Measurements from ENCODE around the gene LRPPRC. TPM values are rescaled to one million over a fixed set of nuclear protein-coding genes. Genes with fewer than 3 reads are reported as not detected.

LRPPRC gene
- total RNA-seq, 1 donor from 2014 or later, result 57.5 TPM

GRCh38 chr2:43885132-43885632, 110.6 kb downstream of the LRPPRC start:
- DNase-seq (ENCODE audit: low read depth), result no peak
- H3K4me3 ChIP-seq (ENCODE audit: low read depth, low read length), result no peak overlapping the region
- no peak for TF ChIP-seq CTCF (conservative IDR thresholded peaks at IDR 0.05; ENCODE audit: low read depth, low read length)

- no peak for DNase-seq (ENCODE audit: low read depth)
- no peak for TF ChIP-seq CTCF (conservative IDR thresholded peaks at IDR 0.05; ENCODE audit: low read depth, low read length)
- no peak overlapping the region for H3K4me3 ChIP-seq (ENCODE audit: low read depth, low read length)
These were observed 111.1 kb downstream of the LRPPRC start for GRCh38 chr2:43884689-43885088.

GRCh38 chr2:43882312-43882711, 113.5 kb downstream of the LRPPRC start:
- no peak for TF ChIP-seq CTCF (conservative IDR thresholded peaks at IDR 0.05; ENCODE audit: low read depth, low read length)
- H3K4me3 ChIP-seq (ENCODE audit: low read depth, low read length), result no peak overlapping the region

GRCh38 chr2:43880952-43881351, 114.8 kb downstream of the LRPPRC start:
- TF ChIP-seq CTCF (conservative IDR thresholded peaks at IDR 0.05; ENCODE audit: low read depth, low read length), result no peak
- no peak for DNase-seq (ENCODE audit: low read depth)
- H3K4me3 ChIP-seq (ENCODE audit: low read depth, low read length), result no peak overlapping the region

More at GRCh38 chr2:43882312-43882711, 113.5 kb downstream of the LRPPRC start:
- DNase-seq (ENCODE audit: low read depth), result no peak

- no peak for TF ChIP-seq CTCF (conservative IDR thresholded peaks at IDR 0.05; ENCODE audit: low read depth, low read length)
- H3K4me3 ChIP-seq (ENCODE audit: low read depth, low read length), result no peak overlapping the region
- DNase-seq (ENCODE audit: low read depth), result no peak
These were observed 115.3 kb downstream of the LRPPRC start for GRCh38 chr2:43880471-43880870.

- TF ChIP-seq CTCF (conservative IDR thresholded peaks at IDR 0.05; ENCODE audit: low read depth, low read length), result no peak
- no peak for DNase-seq (ENCODE audit: low read depth)
These were observed 116.5 kb downstream of the LRPPRC start for GRCh38 chr2:43879261-43879660.

GRCh38 chr2:43877782-43878464, 117.9 kb downstream of the LRPPRC start:
- no peak for DNase-seq (ENCODE audit: low read depth)
- no peak overlapping the region for H3K4me3 ChIP-seq (ENCODE audit: low read depth, low read length)
- TF ChIP-seq CTCF (conservative IDR thresholded peaks at IDR 0.05; ENCODE audit: low read depth, low read length), result peak; percentile 94

More at GRCh38 chr2:43879261-43879660, 116.5 kb downstream of the LRPPRC start:
- no peak overlapping the region for H3K4me3 ChIP-seq (ENCODE audit: low read depth, low read length)
